Measurements from ENCODE around the gene SYNE1.

The SYNE1 gene

GRCh38 chr6:152573762-152574161, 63.4 kb downstream of the SYNE1 start:
- H3K9me3 ChIP-seq (ENCODE audit: insufficient read depth, low read length) = no peaks in the 10 kb centered on the region
- H3K27ac ChIP-seq (ENCODE audit: low read depth, low read length) = no peak overlapping the region
- H3K36me3 ChIP-seq (ENCODE audit: low read length) = no peaks in the 10 kb centered on the region
- no peaks in the 10 kb centered on the region for H3K79me2 ChIP-seq (ENCODE audit: insufficient read depth, low read length)
- no peak overlapping the region for H3K9ac ChIP-seq (ENCODE audit: low read length)
- H2AFZ ChIP-seq (ENCODE audit: low read depth, low read length, severe bottlenecking) = no peak overlapping the region
- H4K20me1 ChIP-seq (ENCODE audit: low read depth, low read length) = no peaks in the 10 kb centered on the region
- TF ChIP-seq EZH2phosphoT487 (conservative IDR thresholded peaks at IDR 0.05; ENCODE audit: low read length) (no peak), CTCF (IDR thresholded peaks at IDR 0.05; ENCODE audit: insufficient read depth, low read length, poor library complexity, severe bottlenecking) (no peak)
- no peaks in the 10 kb centered on the region for H3K9me2 ChIP-seq (replicated peaks; ENCODE audit: insufficient read depth, low read length)
- H3K27me3 ChIP-seq (ENCODE audit: low read length) = no peaks in the 10 kb centered on the region
- H3F3A ChIP-seq (ENCODE audit: insufficient read depth) = no peaks in the 10 kb centered on the region
- H3K4me2 ChIP-seq (ENCODE audit: low read depth, low read length, poor library complexity, severe bottlenecking) = no peak overlapping the region
- H3K4me3 ChIP-seq (ENCODE audit: insufficient read depth, low read length, poor library complexity, severe bottlenecking) = no peak overlapping the region

- no peak overlapping the region for H3K4me2 ChIP-seq (ENCODE audit: low read depth, low read length, poor library complexity, severe bottlenecking)
- no peaks in the 10 kb centered on the region for H3F3A ChIP-seq (ENCODE audit: insufficient read depth)
Measured at GRCh38 chr6:152572338-152573088, 64.6 kb downstream of the SYNE1 start.

GRCh38 chr6:152571943-152572337, 65.2 kb downstream of the SYNE1 start:
- Histone ChIP-seq H3K9ac (ENCODE audit: low read length) (no peak overlapping the region), H3K9me2 (replicated peaks; ENCODE audit: insufficient read depth, low read length) (no peaks in the 10 kb centered on the region), H3K36me3 (ENCODE audit: low read length) (no peaks in the 10 kb centered on the region), H3F3A (ENCODE audit: insufficient read depth) (no peaks in the 10 kb centered on the region), H3K79me2 (ENCODE audit: insufficient read depth, low read length) (no peaks in the 10 kb centered on the region), H3K27me3 (ENCODE audit: low read length) (no peaks in the 10 kb centered on the region), H3K27ac (ENCODE audit: low read depth, low read length) (no peak overlapping the region), H3K9me3 (ENCODE audit: insufficient read depth, low read length) (no peaks in the 10 kb centered on the region), H4K20me1 (ENCODE audit: low read depth, low read length) (no peaks in the 10 kb centered on the region), H3K4me2 (ENCODE audit: low read depth, low read length, poor library complexity, severe bottlenecking) (peak overlapping the region; percentile 51), H3K4me3 (ENCODE audit: insufficient read depth, low read length, poor library complexity, severe bottlenecking) (no peak overlapping the region), H2AFZ (ENCODE audit: low read depth, low read length, severe bottlenecking) (no peak overlapping the region)
- TF ChIP-seq CTCF (IDR thresholded peaks at IDR 0.05; ENCODE audit: insufficient read depth, low read length, poor library complexity, severe bottlenecking) (no peak), EZH2phosphoT487 (conservative IDR thresholded peaks at IDR 0.05; ENCODE audit: low read length) (no peak)

More at GRCh38 chr6:152572338-152573088, 64.6 kb downstream of the SYNE1 start:
- no peaks in the 10 kb centered on the region for H3K36me3 ChIP-seq (ENCODE audit: low read length)
- TF ChIP-seq CTCF (IDR thresholded peaks at IDR 0.05; ENCODE audit: insufficient read depth, low read length, poor library complexity, severe bottlenecking) (no peak), EZH2phosphoT487 (conservative IDR thresholded peaks at IDR 0.05; ENCODE audit: low read length) (no peak)
- H3K9ac ChIP-seq (ENCODE audit: low read length) = no peak overlapping the region
- no peaks in the 10 kb centered on the region for H3K79me2 ChIP-seq (ENCODE audit: insufficient read depth, low read length)
- no peaks in the 10 kb centered on the region for H3K27me3 ChIP-seq (ENCODE audit: low read length)
- no peaks in the 10 kb centered on the region for H3K9me3 ChIP-seq (ENCODE audit: insufficient read depth, low read length)
- H3K27ac ChIP-seq (ENCODE audit: low read depth, low read length) = no peak overlapping the region
- H2AFZ ChIP-seq (ENCODE audit: low read depth, low read length, severe bottlenecking) = no peak overlapping the region
- no peak overlapping the region for H3K4me3 ChIP-seq (ENCODE audit: insufficient read depth, low read length, poor library complexity, severe bottlenecking)
- H4K20me1 ChIP-seq (ENCODE audit: low read depth, low read length) = no peaks in the 10 kb centered on the region
- no peaks in the 10 kb centered on the region for H3K9me2 ChIP-seq (replicated peaks; ENCODE audit: insufficient read depth, low read length)

Data from SU-DHL-6 (cell line).